Naive B cell (primary cell): ENCODE data around the gene TRAFD1. TPM values are rescaled to one million over a fixed set of nuclear protein-coding genes. Genes with fewer than 3 reads are reported as not detected.
A peak's percentile ranks its signal among the peaks of the same experiment; 100 is the strongest.

ENCODE experiments used
- ATAC-seq, 2 donors: fragments of 150-1000 bp; cut with Tn5 transposase; 2 replicates each; pipeline ENCODE4 v1.10.0; 2021; ENCODE audit warnings: low read depth in 2 of 2, mild to moderate bottlenecking in 2 of 2, moderate library complexity in 2 of 2
- DNase-seq: peaks from one replicate; pipeline ENCODE4 v3.0.0; 2022
- H3K27ac Mint-ChIP-seq, 6 donors: one replicate each; pipeline ENCODE4 v1.8.0; 2020 to 2022; ENCODE audit warnings: mild to moderate bottlenecking in 6 of 6, mixed read lengths in 6 of 6, moderate library complexity in 5 of 6, inconsistent platforms in 2 of 6
- H3K27me3 Mint-ChIP-seq, 3 donors: one replicate each; pipeline ENCODE4 v1.8.0; 2021 to 2022; ENCODE audit warnings: mixed read lengths in 3 of 3, mild to moderate bottlenecking in 1 of 3
- H3K36me3 Mint-ChIP-seq, 2 donors: one replicate each; pipeline ENCODE4 v1.8.0; 2020 to 2022; ENCODE audit warnings: mixed read lengths in 2 of 2, inconsistent platforms in 1 of 2, mild to moderate bottlenecking in 1 of 2
- H3K4me1 Mint-ChIP-seq, 3 donors: one replicate each; pipeline ENCODE4 v1.8.0; 2020 to 2022; ENCODE audit warnings: mixed read lengths in 3 of 3, inconsistent platforms in 1 of 3, mild to moderate bottlenecking in 1 of 3, moderate library complexity in 1 of 3
- H3K4me3 Mint-ChIP-seq, 8 donors: one replicate each; pipeline ENCODE4 v1.8.0; 2020 to 2022; ENCODE audit warnings: mild to moderate bottlenecking in 8 of 8, mixed read lengths in 8 of 8, moderate library complexity in 8 of 8, inconsistent platforms in 2 of 8
- H3K9me3 Mint-ChIP-seq, 7 donors: one replicate each; pipeline ENCODE4 v1.8.0; 2020 to 2022; ENCODE audit warnings: mixed read lengths in 7 of 7, mild to moderate bottlenecking in 5 of 7, inconsistent platforms in 2 of 7, moderate library complexity in 1 of 7
- polyA plus RNA-seq, 6 donors: library from polyadenylated mRNA; unstranded; fragments of 300-500 nt; fragmentation: Illumina TruSeq; gene quantifications; one replicate each; pipeline ENCODE4 v1.2.3, GENCODE V29; 2021; ENCODE audit warnings: low read depth in 6 of 6

Gene TRAFD1
- polyA plus RNA-seq, 6 donors from 2014 or later = 55.6 to 83.2 (median 80.2) TPM

- Mint-ChIP-seq H3K27me3 (no peaks in the 10 kb centered on the region), H3K27ac (no peak overlapping the region), H3K4me3 (no peak overlapping the region), H3K36me3 (peaks cover 14 to 22% of the 10 kb centered on the region in 2 donors), H3K4me1 (no peaks in the 10 kb centered on the region), H3K9me3 (no peaks in the 10 kb centered on the region)
- ATAC-seq (no peak), DNase-seq (no peak)
Observed at GRCh38 chr12:112179341-112179740, 54.0 kb downstream of the TRAFD1 start.

GRCh38 chr12:112179916-112180315 is 54.6 kb downstream of the TRAFD1 start:
- no peaks in the 10 kb centered on the region for H3K4me1 Mint-ChIP-seq
- no peaks in the 10 kb centered on the region for H3K9me3 Mint-ChIP-seq
- peaks cover 14 to 21% of the 10 kb centered on the region in 2 donors for H3K36me3 Mint-ChIP-seq
- ATAC-seq (no peak), DNase-seq (no peak)
- H3K4me3 Mint-ChIP-seq = no peak overlapping the region
- peak overlapping the region in 1 of 6 donors; percentile 62 for H3K27ac Mint-ChIP-seq
- H3K27me3 Mint-ChIP-seq = no peaks in the 10 kb centered on the region

GRCh38 chr12:112180422-112180821 is 55.1 kb downstream of the TRAFD1 start:
- H3K4me1 Mint-ChIP-seq = no peaks in the 10 kb centered on the region
- H3K27ac Mint-ChIP-seq = peak overlapping the region in 2 of 6 donors; percentile 30 to 81
- ATAC-seq (no peak), DNase-seq (no peak)
- no peaks in the 10 kb centered on the region for H3K9me3 Mint-ChIP-seq
- H3K36me3 Mint-ChIP-seq = peaks cover 9 to 16% of the 10 kb centered on the region in 2 donors
- H3K4me3 Mint-ChIP-seq = no peak overlapping the region
- H3K27me3 Mint-ChIP-seq = no peaks in the 10 kb centered on the region

GRCh38 chr12:112182499-112182898 is 57.1 kb downstream of the TRAFD1 start:
- DNase-seq (no peak), ATAC-seq (no peak)
- no peaks in the 10 kb centered on the region for H3K4me1 Mint-ChIP-seq
- peaks cover 0 to 11% of the 10 kb centered on the region in 2 donors for H3K36me3 Mint-ChIP-seq
- H3K9me3 Mint-ChIP-seq = no peaks in the 10 kb centered on the region
- H3K4me3 Mint-ChIP-seq = no peak overlapping the region
- H3K27me3 Mint-ChIP-seq = no peaks in the 10 kb centered on the region
- peak overlapping the region in 1 of 6 donors; percentile 37 for H3K27ac Mint-ChIP-seq

GRCh38 chr12:112183141-112184021 is 58.0 kb downstream of the TRAFD1 start:
- DNase-seq = no peak
- no peaks in the 10 kb centered on the region for H3K27me3 Mint-ChIP-seq
- H3K4me1 Mint-ChIP-seq = no peaks in the 10 kb centered on the region
- peaks cover 0 to 11% of the 10 kb centered on the region in 2 donors for H3K36me3 Mint-ChIP-seq
- H3K9me3 Mint-ChIP-seq = no peaks in the 10 kb centered on the region
- no peak for ATAC-seq
- peak overlapping the region in 2 of 6 donors; percentile 23 to 85 for H3K27ac Mint-ChIP-seq
- peak overlapping the region in 1 of 8 donors; percentile 35 for H3K4me3 Mint-ChIP-seq

- peak overlapping the region in 1 of 8 donors; percentile 35 for H3K4me3 Mint-ChIP-seq
- H3K36me3 Mint-ChIP-seq = peaks cover 0 to 11% of the 10 kb centered on the region in 2 donors
- H3K27me3 Mint-ChIP-seq = no peaks in the 10 kb centered on the region
- peak overlapping the region in 1 of 6 donors; percentile 85 for H3K27ac Mint-ChIP-seq
- DNase-seq = no peak
- no peaks in the 10 kb centered on the region for H3K4me1 Mint-ChIP-seq
- ATAC-seq = no peak
- no peaks in the 10 kb centered on the region for H3K9me3 Mint-ChIP-seq
Observed at GRCh38 chr12:112184056-112184887, 58.9 kb downstream of the TRAFD1 start.

- DNase-seq (no peak), ATAC-seq (no peak)
- peak overlapping the region in 2 of 6 donors; percentile 60 to 78 for H3K27ac Mint-ChIP-seq
- no peaks in the 10 kb centered on the region for H3K27me3 Mint-ChIP-seq
- H3K36me3 Mint-ChIP-seq = peaks cover 0 to 11% of the 10 kb centered on the region in 2 donors
- no peak overlapping the region for H3K4me3 Mint-ChIP-seq
- H3K9me3 Mint-ChIP-seq = no peaks in the 10 kb centered on the region
- H3K4me1 Mint-ChIP-seq = no peaks in the 10 kb centered on the region
Observed at GRCh38 chr12:112185093-112185923, 59.9 kb downstream of the TRAFD1 start.

- Mint-ChIP-seq H3K27ac (no peak overlapping the region), H3K36me3 (peaks cover 8 to 19% of the 10 kb centered on the region in 2 donors)
Observed at GRCh38 chr12:112188130-112188830, 62.9 kb downstream of the TRAFD1 start.

GRCh38 chr12:112190231-112191025 is 65.1 kb downstream of the TRAFD1 start:
- no peaks in the 10 kb centered on the region for H3K27me3 Mint-ChIP-seq
- H3K36me3 Mint-ChIP-seq = peaks cover 14 to 19% of the 10 kb centered on the region in 2 donors
- no peaks in the 10 kb centered on the region for H3K4me1 Mint-ChIP-seq
- no peak for ATAC-seq
- H3K9me3 Mint-ChIP-seq = no peaks in the 10 kb centered on the region
- DNase-seq = no peak
- H3K4me3 Mint-ChIP-seq = no peak overlapping the region
- peak overlapping the region in 2 of 6 donors; percentile 32 to 85 for H3K27ac Mint-ChIP-seq

More at GRCh38 chr12:112188130-112188830, 62.9 kb downstream of the TRAFD1 start:
- Mint-ChIP-seq H3K27me3 (no peaks in the 10 kb centered on the region), H3K4me3 (no peak overlapping the region), H3K9me3 (no peaks in the 10 kb centered on the region), H3K4me1 (no peaks in the 10 kb centered on the region)
- DNase-seq = no peak
- ATAC-seq = no peak

- no peak overlapping the region for H3K4me3 Mint-ChIP-seq
- H3K27ac Mint-ChIP-seq = peak overlapping the region in 3 of 6 donors; percentile 8 to 85 (median 20)
- peaks cover 14 to 21% of the 10 kb centered on the region in 2 donors for H3K36me3 Mint-ChIP-seq
- no peaks in the 10 kb centered on the region for H3K9me3 Mint-ChIP-seq
- ATAC-seq = no peak
- H3K27me3 Mint-ChIP-seq = no peaks in the 10 kb centered on the region
- H3K4me1 Mint-ChIP-seq = no peaks in the 10 kb centered on the region
- DNase-seq = no peak
Observed at GRCh38 chr12:112191201-112191600, 65.8 kb downstream of the TRAFD1 start.

GRCh38 chr12:112191840-112192321 is 66.5 kb downstream of the TRAFD1 start:
- H3K27me3 Mint-ChIP-seq = no peaks in the 10 kb centered on the region
- DNase-seq = no peak
- no peak overlapping the region for H3K4me3 Mint-ChIP-seq
- H3K36me3 Mint-ChIP-seq = peaks cover 14 to 24% of the 10 kb centered on the region in 2 donors
- peak overlapping the region in 2 of 6 donors; percentile 20 to 78 for H3K27ac Mint-ChIP-seq
- H3K4me1 Mint-ChIP-seq = no peaks in the 10 kb centered on the region
- no peak for ATAC-seq
- no peaks in the 10 kb centered on the region for H3K9me3 Mint-ChIP-seq

- no peak for ATAC-seq
- peak overlapping the region in 3 of 6 donors; percentile 20 to 64 (median 36) for H3K27ac Mint-ChIP-seq
Observed at GRCh38 chr12:112192475-112192874, 67.1 kb downstream of the TRAFD1 start.

More at GRCh38 chr12:112192475-112192874, 67.1 kb downstream of the TRAFD1 start:
- H3K36me3 Mint-ChIP-seq = peaks cover 14 to 24% of the 10 kb centered on the region in 2 donors
- DNase-seq = no peak
- H3K9me3 Mint-ChIP-seq = no peaks in the 10 kb centered on the region
- no peaks in the 10 kb centered on the region for H3K4me1 Mint-ChIP-seq
- no peaks in the 10 kb centered on the region for H3K27me3 Mint-ChIP-seq
- no peak overlapping the region for H3K4me3 Mint-ChIP-seq
